22Rv1 (cell line): Measurements from ENCODE around the gene NRP1.

Experiments
- ZFX ChIP-seq: fragments of 450-650 bp; IDR thresholded peaks from 2 replicates; pipeline ENCODE4 v1.6.1; 2017; ENCODE audit warnings: antibody characterized with exemption, borderline replicate concordance
- TF ChIP-seq, protein P1 (sequence below): fragments of 450-650 bp; IDR thresholded peaks from 2 replicates; pipeline ENCODE4 v1.5.1; 2017; ENCODE audit warnings: mild to moderate bottlenecking

DNA sequence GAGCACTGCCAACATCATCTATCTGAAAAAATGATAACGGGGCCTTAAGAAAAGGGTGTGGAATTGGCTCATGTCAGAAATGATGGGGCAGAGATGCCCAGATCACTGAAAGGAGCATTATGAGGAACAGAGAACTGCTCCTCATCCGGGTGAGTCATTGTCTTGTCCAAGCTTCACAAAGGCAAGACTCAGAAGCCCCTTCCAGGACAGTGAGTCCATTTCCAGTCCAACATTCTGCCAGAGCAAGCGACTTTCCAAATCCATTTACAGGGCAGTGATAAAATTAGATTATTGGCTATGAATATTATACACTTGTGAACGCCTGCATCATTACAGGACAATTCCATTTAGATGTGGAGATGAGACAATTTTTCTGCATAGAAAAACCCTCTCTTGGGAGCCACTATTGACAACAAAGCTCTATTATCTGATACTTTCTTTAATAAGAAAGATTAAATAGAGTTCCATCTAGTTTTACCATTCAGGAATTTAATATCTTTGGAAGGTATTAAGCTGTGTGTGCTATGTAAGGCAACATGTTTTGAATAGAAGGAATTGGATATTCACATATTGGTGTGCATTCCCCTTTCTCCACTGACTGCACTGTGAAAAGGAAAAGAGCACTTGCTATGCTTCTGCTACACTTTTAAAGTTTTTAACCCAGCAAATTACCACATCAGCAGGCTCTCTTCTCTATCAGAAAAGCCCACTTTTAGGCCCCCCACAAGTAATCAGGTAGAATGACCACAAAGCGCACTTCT lies 159.6 kb downstream of the NRP1 start:
- TF ChIP-seq, protein P1, sequence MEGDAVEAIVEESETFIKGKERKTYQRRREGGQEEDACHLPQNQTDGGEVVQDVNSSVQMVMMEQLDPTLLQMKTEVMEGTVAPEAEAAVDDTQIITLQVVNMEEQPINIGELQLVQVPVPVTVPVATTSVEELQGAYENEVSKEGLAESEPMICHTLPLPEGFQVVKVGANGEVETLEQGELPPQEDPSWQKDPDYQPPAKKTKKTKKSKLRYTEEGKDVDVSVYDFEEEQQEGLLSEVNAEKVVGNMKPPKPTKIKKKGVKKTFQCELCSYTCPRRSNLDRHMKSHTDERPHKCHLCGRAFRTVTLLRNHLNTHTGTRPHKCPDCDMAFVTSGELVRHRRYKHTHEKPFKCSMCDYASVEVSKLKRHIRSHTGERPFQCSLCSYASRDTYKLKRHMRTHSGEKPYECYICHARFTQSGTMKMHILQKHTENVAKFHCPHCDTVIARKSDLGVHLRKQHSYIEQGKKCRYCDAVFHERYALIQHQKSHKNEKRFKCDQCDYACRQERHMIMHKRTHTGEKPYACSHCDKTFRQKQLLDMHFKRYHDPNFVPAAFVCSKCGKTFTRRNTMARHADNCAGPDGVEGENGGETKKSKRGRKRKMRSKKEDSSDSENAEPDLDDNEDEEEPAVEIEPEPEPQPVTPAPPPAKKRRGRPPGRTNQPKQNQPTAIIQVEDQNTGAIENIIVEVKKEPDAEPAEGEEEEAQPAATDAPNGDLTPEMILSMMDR = no peak
- TF ChIP-seq ZFX = no peak
